ENCODE data around the gene HFE. TPM values are rescaled to one million over a fixed set of nuclear protein-coding genes. Genes with fewer than 3 reads are reported as not detected.

Gene HFE
- polyA plus RNA-seq, 2 of the 4 experiments (the other 2 are of a cell fraction) = 19.9 to 31.7 TPM

- TF ChIP-seq CBX2 (IDR thresholded peaks at IDR 0.05; ENCODE audit: borderline replicate concordance, low read depth) = no peak
- no peak for TF ChIP-seq CHD4 (IDR thresholded peaks at IDR 0.05; ENCODE audit: borderline replicate concordance)
- TF ChIP-seq, protein P1, sequence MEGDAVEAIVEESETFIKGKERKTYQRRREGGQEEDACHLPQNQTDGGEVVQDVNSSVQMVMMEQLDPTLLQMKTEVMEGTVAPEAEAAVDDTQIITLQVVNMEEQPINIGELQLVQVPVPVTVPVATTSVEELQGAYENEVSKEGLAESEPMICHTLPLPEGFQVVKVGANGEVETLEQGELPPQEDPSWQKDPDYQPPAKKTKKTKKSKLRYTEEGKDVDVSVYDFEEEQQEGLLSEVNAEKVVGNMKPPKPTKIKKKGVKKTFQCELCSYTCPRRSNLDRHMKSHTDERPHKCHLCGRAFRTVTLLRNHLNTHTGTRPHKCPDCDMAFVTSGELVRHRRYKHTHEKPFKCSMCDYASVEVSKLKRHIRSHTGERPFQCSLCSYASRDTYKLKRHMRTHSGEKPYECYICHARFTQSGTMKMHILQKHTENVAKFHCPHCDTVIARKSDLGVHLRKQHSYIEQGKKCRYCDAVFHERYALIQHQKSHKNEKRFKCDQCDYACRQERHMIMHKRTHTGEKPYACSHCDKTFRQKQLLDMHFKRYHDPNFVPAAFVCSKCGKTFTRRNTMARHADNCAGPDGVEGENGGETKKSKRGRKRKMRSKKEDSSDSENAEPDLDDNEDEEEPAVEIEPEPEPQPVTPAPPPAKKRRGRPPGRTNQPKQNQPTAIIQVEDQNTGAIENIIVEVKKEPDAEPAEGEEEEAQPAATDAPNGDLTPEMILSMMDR (IDR thresholded peaks at IDR 0.05) = peak; percentile 89
- TF ChIP-seq MAZ (IDR thresholded peaks at IDR 0.05; ENCODE audit: borderline replicate concordance, low read depth, low read length) = no peak
- peak; percentile 89 to 92 for TF ChIP-seq RAD21 (conservative IDR thresholded peaks at IDR 0.05 in 1 of 2, IDR thresholded peaks at IDR 0.05 in 1 of 2)
- TF ChIP-seq EHF (CRISPR knock-in tag; IDR thresholded peaks at IDR 0.05) = no peak
- TF ChIP-seq SREBF2 (IDR thresholded peaks at IDR 0.05) = no peak
- no peak for TF ChIP-seq ZSCAN20 (CRISPR knock-in tag; IDR thresholded peaks at IDR 0.05)
- TF ChIP-seq CEBPB (IDR thresholded peaks at IDR 0.05) = peak in 1 of 2 experiments; percentile 53; a peak in 1 of 4 replicates
- no peak for TF ChIP-seq FOSB (CRISPR knock-in tag; IDR thresholded peaks at IDR 0.05)
- no peak for TF ChIP-seq FOXS1 (CRISPR knock-in tag; IDR thresholded peaks at IDR 0.05)
- peak; percentile 74 for TF ChIP-seq NFE2L2 (conservative IDR thresholded peaks at IDR 0.05; ENCODE audit: low read length)
- no peak for TF ChIP-seq FOSL2 (IDR thresholded peaks at IDR 0.05)
- TF ChIP-seq FOSL2 (CRISPR knock-in tag; IDR thresholded peaks at IDR 0.05) = peak; percentile 43
- no peak for TF ChIP-seq HDAC2 (IDR thresholded peaks at IDR 0.05)
- no peak for TF ChIP-seq BCL3 (IDR thresholded peaks at IDR 0.05)
- TF ChIP-seq ELK1 (IDR thresholded peaks at IDR 0.05; ENCODE audit: low read depth, low read length) = no peak
- TF ChIP-seq HOXB13 (CRISPR knock-in tag; IDR thresholded peaks at IDR 0.05; ENCODE audit: low read depth) = no peak
- no peak for TF ChIP-seq ESRRA (IDR thresholded peaks at IDR 0.05; ENCODE audit: borderline replicate concordance, low read length)
- TF ChIP-seq HOXB5 (CRISPR knock-in tag; IDR thresholded peaks at IDR 0.05) = no peak
- TF ChIP-seq NPAS2 (CRISPR knock-in tag; IDR thresholded peaks at IDR 0.05; ENCODE audit: borderline replicate concordance) = no peak
- TF ChIP-seq EP300 (IDR thresholded peaks at IDR 0.05) = no peak
- TF ChIP-seq RCOR1 (IDR thresholded peaks at IDR 0.05; ENCODE audit: low read depth, low read length) = no peak
Observed at GRCh38 chr6:26065952-26066380, 21.3 kb upstream of the HFE start (continued).

DNA sequence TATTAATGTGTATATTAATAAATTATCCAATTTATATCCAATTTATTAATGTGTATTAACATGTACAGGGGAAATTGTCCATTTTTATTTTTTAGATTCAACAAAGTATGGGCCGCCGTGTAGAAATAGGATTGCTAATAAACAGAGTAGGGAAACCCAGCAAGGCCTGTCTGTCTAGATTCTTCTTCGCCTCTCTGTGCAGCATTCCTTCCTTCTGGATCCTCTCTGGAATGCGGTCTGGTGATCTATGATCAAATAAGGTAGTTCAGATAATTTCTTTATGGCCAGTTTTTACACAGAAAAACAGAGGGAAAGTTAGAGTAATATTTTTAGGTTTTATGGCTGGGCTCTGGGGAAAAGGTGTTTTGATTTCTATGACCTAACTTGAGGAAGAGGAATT lies 19.9 kb upstream of the HFE start:
- ChIA-PET POLR2A (no interaction called here), CTCF (interaction anchor here (3.1 to 21.3 kb wide), 2 partner anchors 14 to 28 kb away, joined by 26 to 580 read pairs; partner anchors contain the start of gene HFE)
- H3K9me3 ChIP-seq = no peaks in the 10 kb centered on the region
- no peak overlapping the region for H3K4me2 ChIP-seq
- H3K4me1 ChIP-seq = peaks cover 23% of the 10 kb centered on the region
- FAIRE-seq (no peak), ATAC-seq (no peak), DNase-seq (ENCODE audit: low read depth in 1 of 2, low spot score in 1 of 2) (no peak)
- 63% methylated on average over 4 of the region's 4 CpGs for WGBS (ENCODE audit: missing lambda C conversion rate)
- H3K27ac ChIP-seq = peak overlapping the region in 1 of 2 experiments; percentile 84; a peak in 3 of 6 replicates
- H3K4me3 ChIP-seq = no peak overlapping the region
- TF ChIP-seq NFE2L2 (conservative IDR thresholded peaks at IDR 0.05; ENCODE audit: low read length) (no peak), MAZ (IDR thresholded peaks at IDR 0.05; ENCODE audit: borderline replicate concordance, low read depth, low read length) (no peak), MAFK (IDR thresholded peaks at IDR 0.05; ENCODE audit: partially characterized antibody) (no peak), SMC3 (IDR thresholded peaks at IDR 0.05) (no peak), SREBF2 (IDR thresholded peaks at IDR 0.05) (no peak), HMGXB4 (CRISPR knock-in tag; IDR thresholded peaks at IDR 0.05; ENCODE audit: borderline replicate concordance) (no peak), POLR2AphosphoS2 (conservative IDR thresholded peaks at IDR 0.05; ENCODE audit: low read length) (no peak), CBX8 (IDR thresholded peaks at IDR 0.05) (no peak), NPAS2 (CRISPR knock-in tag; IDR thresholded peaks at IDR 0.05; ENCODE audit: borderline replicate concordance) (no peak), GATA3 (IDR thresholded peaks at IDR 0.05; ENCODE audit: borderline replicate concordance) (no peak), TFCP2L1 (CRISPR knock-in tag; IDR thresholded peaks at IDR 0.05) (no peak), POLR2A (IDR thresholded peaks at IDR 0.05; ENCODE audit: low read length) (no peak), MYC (IDR thresholded peaks at IDR 0.05; ENCODE audit: borderline replicate concordance, low read length) (no peak), RARB (CRISPR knock-in tag; IDR thresholded peaks at IDR 0.05) (no peak), HOXB5 (CRISPR knock-in tag; IDR thresholded peaks at IDR 0.05) (no peak), KDM5A (IDR thresholded peaks at IDR 0.05) (no peak)

All from A549 (cell line).